Tibial nerve (tissue), 3 donors: Measurements from ENCODE around the gene HIP1R.

Source experiments
- CTCF ChIP-seq, 5 experiments: fragments of 200-600 bp in 3 of 5; fragments of 450-650 bp in 2 of 5; sonication (generic) in 3 of 5; IDR thresholded peaks; one replicate each; pipeline ENCODE4 v1.5.1; 2016 to 2019; ENCODE audit warnings: antibody characterized with exemption in 5 of 5, mild to moderate bottlenecking in 3 of 5, moderate library complexity in 2 of 5
- POLR2A ChIP-seq, 2 donors: fragments of 450-650 bp; IDR thresholded peaks; one replicate each; pipeline ENCODE4 v1.6.1; 2017; ENCODE audit warnings: antibody characterized with exemption in 2 of 2, mild to moderate bottlenecking in 2 of 2, moderate library complexity in 2 of 2

- TF ChIP-seq CTCF (IDR thresholded peaks at IDR 0.05): no peak
- TF ChIP-seq POLR2A (IDR thresholded peaks at IDR 0.05): no peak
Observed at GRCh38 chr12:122909442-122910288, 74.4 kb downstream of the HIP1R start.
